Measurements from ENCODE around the gene ADM2.

DNA sequence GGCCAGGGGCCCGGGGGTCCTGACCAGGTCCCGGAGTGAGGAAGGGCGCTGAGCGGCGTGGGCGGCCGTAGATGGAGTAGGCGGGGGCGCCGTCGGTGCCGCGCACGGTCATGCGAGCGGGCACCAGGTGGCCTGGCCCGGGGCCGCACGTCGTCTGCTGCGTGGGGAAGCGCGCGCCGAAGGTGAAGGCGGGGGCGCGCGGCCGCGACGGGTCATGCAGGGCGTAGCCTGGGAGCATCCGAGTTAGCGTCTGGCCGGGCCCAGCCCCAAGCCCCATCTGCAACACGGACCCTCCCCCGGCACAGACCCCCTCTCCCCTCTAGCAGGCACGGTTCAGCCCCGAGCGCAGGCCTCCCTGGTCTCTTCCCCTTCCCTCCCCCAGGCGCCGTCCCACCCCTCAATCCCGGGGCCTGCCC is 50.2 kb downstream of the ADM2 start:
- TF ChIP-seq, protein P1, sequence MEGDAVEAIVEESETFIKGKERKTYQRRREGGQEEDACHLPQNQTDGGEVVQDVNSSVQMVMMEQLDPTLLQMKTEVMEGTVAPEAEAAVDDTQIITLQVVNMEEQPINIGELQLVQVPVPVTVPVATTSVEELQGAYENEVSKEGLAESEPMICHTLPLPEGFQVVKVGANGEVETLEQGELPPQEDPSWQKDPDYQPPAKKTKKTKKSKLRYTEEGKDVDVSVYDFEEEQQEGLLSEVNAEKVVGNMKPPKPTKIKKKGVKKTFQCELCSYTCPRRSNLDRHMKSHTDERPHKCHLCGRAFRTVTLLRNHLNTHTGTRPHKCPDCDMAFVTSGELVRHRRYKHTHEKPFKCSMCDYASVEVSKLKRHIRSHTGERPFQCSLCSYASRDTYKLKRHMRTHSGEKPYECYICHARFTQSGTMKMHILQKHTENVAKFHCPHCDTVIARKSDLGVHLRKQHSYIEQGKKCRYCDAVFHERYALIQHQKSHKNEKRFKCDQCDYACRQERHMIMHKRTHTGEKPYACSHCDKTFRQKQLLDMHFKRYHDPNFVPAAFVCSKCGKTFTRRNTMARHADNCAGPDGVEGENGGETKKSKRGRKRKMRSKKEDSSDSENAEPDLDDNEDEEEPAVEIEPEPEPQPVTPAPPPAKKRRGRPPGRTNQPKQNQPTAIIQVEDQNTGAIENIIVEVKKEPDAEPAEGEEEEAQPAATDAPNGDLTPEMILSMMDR (conservative IDR thresholded peaks at IDR 0.05 in 1 of 2, IDR thresholded peaks at IDR 0.05 in 1 of 2; ENCODE audit: extremely low read depth in 1 of 2, insufficient read depth in 1 of 2, low read depth in 1 of 2, low read length in 2 of 2): no peak
- no peak for TF ChIP-seq EZH2 (IDR thresholded peaks at IDR 0.05; ENCODE audit: borderline replicate concordance, low read length)
